TTC549 (cell line): ENCODE results near the gene C2orf92.
"Not testable (repeated sequence)": the region's sequence is repeated elsewhere in the genome, so short reads cannot be mapped to it uniquely, and the experiment has no call there.

Experiments used
- FAIRE-seq: peaks from 2 replicates; lab custom pipeline; 2012; peaks lifted over from hg19 to GRCh38; lab: Jason Lieb, UNC

Gene C2orf92

DNA sequence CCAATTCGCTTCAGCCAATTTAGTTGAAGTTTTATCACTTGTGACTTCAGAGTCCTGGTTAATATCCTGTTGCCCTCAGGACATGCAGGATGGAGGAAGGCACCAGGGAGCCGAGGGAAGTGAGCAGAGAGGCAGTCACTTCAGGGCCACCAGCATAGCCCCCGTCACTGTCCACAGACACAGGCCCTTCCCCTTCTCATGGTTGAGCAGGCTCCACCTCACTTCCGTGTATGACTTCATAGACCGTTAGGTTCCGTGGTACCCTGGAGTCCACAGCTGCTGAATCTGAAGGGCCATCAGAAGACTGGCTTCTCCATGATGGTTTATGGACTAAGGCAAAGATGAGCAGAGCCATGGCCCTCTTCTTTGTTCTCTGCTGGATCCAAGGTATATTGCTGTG is at the start of gene C2orf92:
C2orf92 (plus strand) TSS at position 266 of the 400 bp plus-strand sequence; CDS start at position 342, 76 bp downstream.
- FAIRE-seq = no peak

DNA sequence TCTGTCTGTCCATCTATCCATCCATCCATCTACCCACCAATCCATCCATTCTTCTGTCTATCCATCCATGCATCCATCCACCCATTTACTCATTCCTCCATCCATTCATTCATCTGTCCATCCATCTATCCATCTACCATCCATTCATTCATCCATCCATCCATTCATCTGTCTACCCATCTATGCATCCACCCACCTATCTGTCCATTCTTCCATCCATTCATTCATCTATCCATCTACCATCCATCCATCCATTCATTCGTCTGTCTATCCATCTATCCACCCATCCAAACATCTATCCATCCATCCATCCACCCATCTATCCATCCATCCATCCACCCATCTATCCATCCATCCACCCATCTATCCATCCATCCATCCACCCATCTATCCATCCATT is 49.0 kb upstream of the C2orf92 start:
- FAIRE-seq = not testable (repeated sequence)

DNA sequence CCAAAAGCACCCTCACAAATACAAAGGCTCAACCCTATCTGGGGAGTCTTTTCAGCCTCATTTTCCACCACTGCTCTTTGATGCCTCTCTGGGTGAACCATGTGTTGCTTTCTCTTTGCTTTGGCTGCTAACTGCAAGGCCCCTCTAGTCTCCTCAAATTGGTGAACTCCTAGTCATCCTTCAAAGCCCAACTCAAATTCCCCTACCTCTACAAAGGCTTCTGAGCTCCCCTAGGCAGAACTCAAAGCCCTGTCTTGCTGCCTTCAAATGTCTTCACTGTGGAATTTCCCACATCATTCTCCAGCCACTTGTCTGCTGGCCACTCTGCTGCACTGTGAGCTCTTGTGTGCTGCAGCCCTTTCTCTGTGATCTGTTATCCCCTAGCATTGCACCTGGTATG is 46.5 kb upstream of the C2orf92 start:
- not testable (repeated sequence) for FAIRE-seq

DNA sequence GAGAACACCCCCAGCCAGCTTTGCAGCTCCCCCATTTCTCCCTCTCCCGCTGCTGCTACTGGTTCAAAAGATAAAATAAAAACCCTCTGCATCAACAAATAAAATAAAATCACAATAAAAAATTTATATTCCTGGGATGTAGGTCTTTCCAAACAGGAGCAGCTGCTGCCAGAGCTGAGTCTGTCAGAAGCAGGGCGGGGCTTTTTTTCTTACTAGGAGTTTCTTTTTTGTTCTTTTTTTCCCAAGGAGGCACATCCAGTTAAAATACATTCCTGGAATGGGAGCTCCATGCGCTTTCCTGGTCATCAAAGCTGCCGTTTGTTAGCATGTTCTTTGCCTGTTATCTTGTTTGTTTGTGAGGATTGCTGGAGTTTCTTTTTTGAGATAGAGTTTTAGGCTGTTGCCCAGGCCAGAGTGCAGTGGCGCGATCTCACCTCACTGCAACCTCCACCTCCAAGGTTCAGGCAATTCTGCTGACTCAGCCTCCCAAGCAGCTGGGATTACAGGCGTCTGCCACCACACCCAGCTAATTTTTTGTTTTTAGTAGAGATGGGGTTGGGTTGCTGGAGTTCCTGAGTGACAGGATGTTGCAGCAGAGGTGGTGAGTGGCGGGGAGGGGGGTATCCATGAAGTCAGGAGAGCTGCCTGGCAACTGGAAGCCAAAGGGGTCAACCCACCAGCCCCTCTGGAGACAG is 44.0 kb upstream of the C2orf92 start:
- FAIRE-seq = not testable (repeated sequence)

DNA sequence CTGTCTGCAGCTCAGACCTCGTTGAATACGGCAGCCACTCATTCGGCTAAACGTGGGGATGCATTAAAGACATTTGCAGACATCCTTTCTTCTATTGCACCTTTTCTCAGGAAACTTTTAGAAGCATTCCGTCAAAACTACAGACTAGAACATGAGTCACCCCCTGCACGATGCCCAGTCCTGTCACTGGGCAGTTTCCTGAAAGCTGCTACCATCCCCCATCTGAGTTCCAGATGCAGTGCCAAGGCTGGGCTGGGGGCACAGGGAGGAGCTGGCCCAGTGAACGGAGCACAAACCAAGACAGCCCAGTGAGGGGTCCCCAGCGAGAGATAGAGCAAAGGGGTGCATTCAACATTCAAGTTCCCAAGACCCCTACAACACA is 43.5 kb upstream of the C2orf92 start:
- FAIRE-seq = not testable (repeated sequence)

DNA sequence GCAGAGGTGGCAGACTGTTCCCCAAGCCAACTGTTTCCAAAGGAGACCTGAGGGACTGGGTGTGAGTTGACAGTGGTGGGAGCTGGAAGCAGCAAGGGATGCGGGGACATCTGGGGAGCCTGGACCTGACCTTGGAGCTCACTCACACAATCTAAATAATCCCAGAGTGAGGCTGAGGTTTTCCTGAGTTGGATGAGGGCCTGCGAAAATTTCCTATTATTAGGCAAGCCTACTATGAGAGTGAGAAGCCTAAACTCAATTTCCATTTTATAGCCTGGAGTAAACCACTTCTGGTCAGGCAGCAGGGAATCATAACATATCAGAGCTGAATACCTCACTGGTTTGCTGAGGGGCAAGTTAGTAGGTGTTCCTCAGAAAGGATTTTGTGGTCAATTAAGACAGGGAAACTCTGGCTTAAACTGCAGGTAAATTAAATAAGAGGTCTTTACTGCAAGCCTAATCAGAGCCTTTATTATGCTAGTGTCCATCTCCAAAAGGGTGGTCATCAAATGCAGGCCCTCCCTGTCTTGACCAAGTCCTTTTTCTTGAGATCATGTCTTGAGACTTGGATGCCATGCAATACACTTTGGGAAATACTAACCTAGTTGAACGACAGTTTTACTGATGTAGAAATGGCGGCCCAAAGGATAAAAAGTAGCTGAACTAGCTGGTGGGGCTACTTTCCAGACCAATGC is 25.3 kb upstream of the C2orf92 start:
- no peak for FAIRE-seq

DNA sequence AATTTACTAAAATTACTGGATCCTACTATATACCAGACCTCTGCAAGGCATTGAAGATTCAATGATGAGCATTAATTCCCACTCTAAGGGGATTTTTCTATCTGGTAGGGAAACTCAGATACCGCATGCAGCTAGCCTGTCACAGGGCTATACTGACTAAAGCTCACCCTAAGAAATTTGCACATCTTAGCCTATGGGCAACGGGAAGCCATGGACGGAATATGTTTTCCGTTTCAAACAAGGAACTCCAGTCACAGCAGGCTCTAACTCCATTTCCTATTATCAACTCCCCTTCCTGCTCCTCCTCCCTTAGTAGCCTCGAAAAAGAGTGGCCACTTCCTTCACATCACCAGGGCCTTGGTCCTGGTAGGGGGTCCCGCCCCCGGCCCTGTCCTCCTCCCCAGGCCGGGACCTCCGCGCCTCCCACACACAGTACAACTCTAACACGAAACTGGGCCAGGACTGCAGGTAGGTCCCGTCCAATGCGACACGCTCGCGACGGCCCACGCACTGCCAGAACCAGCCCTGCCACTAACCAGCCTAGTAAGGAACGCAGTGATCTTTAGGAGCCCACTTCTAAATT is 24.3 kb upstream of the C2orf92 start:
- no peak for FAIRE-seq

DNA sequence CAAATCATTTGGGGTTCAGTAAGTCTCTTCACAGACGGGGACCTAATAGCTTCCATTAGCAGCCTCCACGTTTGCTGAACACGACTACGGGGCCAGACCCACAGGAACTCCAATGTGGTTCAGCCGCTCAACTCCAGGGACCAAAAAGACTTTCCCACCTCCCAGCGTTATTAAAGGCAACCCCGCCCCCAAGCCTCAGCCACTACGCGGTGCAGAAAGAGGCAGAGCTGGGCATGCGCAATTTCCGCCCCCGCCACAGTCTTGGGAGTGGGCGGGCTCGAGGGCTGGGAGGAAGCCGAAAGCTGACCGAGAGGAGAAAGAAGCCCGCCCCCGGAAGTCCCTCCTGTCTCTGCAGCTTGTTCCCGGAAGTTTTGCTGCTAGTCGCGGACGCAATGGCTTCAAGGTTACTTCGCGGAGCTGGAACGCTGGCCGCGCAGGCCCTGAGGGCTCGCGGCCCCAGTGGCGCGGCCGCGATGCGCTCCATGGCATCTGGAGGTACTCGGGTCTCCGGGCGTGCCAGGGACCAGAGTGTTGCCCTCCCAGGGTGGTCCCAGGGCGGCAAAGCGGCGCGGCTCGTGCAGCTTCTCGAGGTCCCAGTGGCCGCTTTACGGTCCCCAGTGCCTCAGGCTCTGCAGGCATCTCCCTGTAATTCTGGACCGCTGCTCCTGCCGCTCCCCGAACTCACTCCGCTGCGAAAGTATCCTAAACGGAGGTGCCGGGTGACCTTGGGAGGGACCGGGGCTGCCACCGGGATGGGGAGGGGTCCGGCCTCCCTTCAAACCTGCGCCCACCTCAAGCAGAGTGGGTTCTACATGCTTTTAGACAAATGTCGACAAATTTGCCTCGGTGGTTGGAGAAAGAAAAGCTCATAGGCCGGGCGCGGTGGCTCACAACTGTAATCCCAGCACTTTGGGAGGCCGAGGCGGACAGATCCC is 23.6 kb upstream of the C2orf92 start, which contains the start of gene COX5B:
COX5B (plus strand) TSS at position 368 of the 935 bp plus-strand sequence; CDS start at position 393, 25 bp downstream.
- peak; percentile 92 for FAIRE-seq

DNA sequence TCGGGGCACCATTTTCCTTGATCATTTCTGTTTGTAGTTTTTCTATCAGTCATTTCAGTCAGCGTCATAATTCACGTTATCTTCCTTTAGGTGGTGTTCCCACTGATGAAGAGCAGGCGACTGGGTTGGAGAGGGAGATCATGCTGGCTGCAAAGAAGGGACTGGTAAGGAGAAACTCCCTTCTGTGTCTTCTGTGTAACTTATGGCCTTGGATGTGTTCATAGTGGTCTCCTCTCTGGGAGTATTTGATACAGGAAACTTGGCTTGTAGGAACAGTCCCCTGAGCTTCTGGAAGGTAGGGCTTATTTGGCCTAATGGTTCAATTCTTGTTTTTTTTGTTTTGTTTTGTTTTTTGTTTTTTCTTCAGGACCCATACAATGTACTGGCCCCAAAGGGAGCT is 22.5 kb upstream of the C2orf92 start:
- FAIRE-seq = no peak

DNA sequence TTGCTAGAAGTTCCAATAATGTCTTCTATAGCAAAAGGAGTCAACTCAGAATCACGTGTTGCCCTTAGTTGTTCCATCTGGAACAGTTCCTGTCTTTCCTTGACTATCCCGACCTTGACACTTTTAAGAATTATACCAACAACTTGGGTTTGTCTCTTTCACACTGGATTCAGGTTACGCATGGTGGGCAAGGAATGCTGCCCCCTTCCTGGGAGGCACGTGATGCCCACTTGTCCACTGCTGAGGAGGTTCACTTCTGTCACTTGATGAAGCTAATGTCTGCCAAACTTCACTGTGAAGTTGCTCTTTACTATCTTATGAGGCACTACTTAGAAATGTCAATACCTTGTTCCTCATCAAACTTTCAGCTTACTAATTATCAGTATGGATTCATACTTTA is 18.4 kb upstream of the C2orf92 start:
- FAIRE-seq = no peak

DNA sequence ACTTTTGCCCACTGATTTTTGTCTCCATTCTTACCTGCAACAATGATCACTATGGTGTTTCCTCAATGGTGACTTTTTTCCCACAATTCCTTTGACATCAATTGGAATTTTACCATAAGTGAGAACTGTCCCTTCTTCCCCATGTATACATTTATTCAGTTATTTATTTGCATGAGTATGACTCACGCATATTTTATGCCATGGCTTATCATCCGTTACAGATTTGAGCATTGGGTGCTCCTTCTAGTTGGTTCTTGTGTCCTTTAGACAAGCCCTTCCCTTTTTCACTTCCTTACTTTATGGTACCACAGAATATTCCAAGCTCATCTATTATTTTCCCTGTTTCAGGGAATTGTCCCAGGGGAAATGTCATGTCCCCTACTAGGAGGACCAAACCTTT is 16.0 kb upstream of the C2orf92 start:
- FAIRE-seq = no peak

DNA sequence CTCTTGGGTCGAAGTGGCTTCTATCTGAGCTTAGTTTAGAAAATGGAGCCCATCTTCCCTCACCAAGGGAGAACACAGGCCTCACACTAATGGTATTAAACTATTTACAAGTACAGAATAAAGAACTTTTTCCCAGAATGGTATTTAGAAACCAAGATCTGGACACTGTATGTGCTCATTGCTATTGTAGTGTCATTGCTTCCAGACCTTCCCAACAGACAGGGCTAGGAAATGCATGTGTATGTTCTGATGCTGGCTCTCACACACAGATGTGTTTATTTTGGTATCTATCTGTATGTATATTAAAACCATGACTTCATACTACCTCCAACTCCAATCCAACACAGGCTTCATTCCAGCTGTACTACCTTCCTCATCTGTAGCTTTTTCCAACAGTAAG is 15.6 kb upstream of the C2orf92 start:
- no peak for FAIRE-seq

DNA sequence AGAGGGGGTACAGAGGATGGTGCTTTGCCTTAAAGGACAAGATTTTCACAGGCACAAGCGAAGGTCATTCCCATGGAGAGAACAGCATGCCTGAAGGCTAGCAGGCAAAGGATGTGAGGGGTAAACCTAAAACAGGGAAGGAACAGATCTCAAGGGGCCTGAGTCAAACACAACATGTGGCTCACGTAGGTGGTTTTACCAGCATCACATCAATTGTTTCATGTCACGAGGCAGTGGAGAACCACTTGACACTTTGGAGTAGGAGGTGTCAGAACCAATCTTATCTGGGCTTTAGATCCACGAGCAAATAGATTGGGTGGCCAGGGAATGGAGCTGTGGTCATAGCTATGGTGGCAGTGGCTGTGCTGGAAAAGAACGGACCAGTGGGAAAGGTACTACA is 15.2 kb upstream of the C2orf92 start:
- FAIRE-seq = no peak

DNA sequence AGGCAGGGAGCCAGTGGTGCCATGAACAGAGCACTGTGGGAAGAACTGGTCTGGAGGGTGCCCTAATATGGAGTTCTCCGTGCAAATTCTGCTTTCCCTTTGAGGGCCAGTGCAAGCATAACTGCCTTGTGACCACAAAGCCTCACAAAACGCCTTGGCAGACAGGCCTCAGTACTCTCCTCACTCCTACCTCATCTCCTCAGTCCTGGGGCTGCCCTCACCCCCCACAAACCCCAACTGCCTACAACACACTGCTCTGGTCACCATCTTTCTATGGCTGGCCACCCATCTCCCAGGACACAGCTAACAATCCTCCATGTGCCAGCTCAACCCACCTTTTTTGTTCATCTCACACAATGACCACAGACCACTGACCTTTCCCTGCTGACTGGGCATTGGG is 14.7 kb upstream of the C2orf92 start:
- no peak for FAIRE-seq

DNA sequence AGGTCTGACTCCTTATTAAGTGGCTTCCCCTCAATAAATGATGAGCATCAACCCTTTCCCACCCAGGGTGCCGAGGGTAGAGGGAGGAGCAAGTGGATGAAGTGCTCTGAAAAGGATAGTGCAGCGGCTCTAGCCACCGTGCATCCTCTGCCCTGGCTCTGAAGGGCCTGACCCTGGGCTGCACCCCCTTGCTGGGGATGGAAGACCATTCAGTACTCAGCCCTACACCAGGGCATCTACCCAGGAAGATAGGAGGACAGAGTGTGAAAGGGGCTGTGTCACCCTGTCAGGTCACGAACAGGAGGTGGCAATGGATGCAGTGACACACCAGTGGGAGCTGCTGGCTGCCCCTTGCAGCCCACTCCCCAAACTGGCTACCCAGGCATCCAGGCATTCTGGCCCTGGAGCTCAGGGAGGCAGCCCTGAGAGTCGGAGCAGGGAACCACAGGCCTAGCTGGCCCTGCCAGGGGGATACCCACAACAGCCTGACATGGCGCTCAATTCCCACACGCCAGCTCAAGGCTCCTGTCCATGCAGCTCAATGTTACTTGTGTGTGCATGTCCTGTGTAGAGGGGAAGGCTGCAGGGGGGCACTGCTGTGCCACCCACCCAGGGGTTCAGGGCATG is 13.3 kb upstream of the C2orf92 start:
- FAIRE-seq = no peak

DNA sequence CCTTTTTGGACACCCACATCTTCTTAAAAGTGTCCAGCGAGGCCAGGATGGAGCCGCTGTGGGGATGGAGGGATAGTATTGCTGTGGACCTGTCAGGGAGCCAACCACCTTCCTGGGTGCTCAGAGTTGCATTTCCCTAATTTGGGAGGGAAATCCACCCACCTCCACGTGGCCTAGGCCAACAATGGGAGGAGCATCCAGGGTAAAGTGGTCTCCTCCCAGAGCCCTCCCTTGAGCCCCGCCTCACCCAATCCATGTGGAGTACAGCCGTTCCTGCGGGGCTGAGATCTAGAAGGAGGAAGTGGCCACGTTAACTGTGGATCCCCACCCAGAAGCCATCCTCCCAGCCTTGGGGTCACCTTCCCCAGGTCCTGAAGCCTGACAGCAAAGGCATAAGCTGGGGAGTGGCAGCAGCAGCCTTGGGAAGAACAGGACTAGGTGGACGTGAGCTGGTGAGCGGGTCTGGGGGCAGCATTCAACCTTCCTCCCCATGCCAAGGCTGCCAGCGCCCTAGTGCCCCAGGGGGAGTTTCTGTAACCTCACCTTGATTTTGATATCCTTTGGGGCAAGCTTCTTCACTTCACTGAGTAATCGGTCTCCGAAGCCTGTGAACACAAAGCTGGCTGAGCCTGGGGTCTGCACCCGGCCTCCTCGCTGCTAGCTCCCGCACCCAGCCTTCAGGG is 12.5 kb upstream of the C2orf92 start:
- no peak for FAIRE-seq

DNA sequence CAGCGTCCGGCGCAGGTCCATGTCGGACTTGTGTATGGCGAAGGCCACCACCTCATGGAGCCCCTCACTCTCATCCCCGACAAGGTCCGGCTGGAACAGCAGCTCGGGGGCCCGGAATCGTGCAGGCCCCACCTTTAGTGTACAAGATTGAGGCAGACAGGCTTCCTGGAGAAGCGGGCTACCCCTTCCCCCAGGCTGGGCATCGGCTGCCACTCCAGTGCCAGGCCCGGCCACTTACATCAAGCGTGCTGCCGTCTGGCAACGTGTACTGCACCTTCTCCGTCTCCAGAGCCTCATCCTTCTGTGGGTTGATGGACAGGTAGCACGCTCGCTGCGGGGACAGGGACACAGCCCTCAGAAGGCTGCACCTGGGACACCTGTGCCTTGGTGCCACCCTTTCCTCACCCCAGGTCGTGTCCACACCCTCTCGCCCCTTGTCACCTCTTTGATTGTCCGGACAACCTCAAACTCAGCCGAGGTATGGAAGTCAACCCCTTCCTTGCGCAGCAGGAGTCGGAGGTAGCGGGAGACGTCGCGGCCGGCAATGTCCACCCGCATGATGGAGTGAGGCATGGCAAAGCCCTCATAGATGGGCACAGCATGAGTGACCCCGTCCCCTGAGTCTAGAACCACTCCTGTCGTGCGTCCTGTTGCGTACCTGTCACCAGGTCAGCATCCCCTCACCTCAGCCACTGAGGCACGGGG is 11.4 kb upstream of the C2orf92 start:
- FAIRE-seq = no peak

DNA sequence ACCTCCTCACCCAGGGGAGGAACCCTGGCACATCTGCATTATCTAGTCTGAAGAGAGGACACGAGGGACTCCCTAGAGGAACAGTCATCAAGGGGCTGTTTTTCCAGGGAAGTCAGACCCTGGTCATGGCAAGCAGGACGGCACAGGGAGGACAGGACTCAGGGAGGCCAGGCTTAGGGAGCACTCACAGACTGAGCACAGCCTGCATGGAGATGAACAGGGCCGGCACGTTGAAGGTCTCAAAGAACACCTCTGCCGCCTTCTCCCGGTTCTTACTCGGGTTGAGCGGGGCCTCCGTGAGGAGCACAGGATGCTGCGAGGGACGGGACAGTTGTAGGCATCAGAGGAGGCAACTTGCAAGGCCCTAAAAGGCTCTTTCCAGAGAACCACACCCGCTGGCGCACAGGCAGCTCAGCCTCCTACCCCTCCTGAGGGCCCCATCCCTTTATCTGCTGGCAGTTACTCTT is 10.8 kb upstream of the C2orf92 start:
- FAIRE-seq = no peak

DNA sequence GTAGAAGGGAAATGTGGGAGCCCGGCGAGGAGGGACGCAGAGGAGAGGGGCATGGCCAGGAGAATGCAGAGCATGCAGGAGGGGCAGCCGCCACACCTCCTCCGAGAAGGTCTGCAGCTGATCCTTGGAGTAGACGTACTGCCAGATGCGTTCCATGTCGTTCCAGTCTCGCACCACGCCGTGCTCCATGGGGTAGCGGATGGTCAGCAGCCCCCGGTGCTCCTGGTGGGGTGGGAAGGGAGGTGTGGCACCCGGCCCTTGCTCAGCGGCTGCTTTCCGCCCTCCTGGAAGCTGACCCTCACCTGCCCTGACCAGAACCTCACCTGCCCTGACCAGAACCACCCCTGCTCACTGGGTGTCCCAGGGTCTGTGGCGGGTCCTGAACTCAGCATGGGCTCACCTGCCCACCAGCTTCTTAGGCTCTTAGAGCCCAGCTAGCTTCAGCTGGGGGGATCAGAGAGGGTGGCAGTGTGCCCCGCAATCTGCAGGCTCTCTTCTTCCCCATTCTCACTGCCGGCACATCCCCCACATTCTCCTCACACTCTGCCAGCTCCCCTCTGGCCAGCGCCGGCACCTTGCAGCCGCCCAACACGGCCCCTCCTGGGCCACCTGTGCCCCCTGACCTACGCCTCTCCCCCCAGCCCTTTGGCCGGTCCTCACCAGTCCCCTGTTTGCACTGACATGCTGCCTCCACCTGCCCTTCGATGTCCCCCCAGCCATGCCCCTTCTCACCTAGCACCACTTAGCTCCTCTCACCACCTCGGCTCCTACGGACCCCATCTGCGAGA is 10.1 kb upstream of the C2orf92 start:
- FAIRE-seq = no peak
